ENCODE data around the gene AUTS2. TPM values are rescaled to one million over a fixed set of nuclear protein-coding genes. Genes with fewer than 3 reads are reported as not detected.

Gene AUTS2
- total RNA-seq, 1 experiment from 2014 or later: 50.0 TPM

DNA sequence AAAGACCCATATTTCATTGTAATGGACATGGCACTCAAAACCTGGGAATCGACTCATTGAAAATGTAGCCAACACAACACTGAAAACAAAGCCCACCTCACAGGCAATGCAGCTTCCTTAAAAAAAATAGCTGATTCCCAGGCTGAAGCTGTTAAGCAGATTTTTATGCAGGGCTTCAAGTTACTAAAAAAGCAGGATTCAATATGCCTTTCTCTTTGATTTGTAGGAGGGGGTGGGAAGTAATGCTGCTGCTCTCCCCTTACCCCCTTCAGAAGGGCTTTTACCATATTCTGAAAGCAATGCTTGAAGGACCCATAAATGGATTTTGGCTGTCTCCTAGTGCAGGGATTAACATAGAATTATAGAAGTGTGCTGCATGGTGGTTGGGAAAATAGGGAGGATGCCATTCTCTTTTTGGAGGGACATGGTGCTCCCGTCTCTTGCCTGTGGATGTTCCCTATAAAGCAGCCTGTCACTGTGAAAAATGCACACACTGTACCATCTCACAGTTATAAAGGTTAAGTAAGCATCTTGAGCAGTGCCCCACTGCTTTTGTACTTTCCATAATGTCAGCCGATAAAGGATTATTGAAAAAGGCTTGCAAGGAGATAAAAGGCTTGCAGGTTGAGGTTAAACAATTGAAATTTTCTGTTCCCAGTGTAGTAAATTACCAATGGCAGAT lies 262.8 kb downstream of the AUTS2 start (continued):
- TF ChIP-seq SOX15 (CRISPR knock-in tag; IDR thresholded peaks at IDR 0.05) (no peak), GABPB1 (CRISPR knock-in tag; IDR thresholded peaks at IDR 0.05) (no peak), GRHL2 (CRISPR knock-in tag; IDR thresholded peaks at IDR 0.05; ENCODE audit: insufficient replicate concordance, severe bottlenecking) (no peak)
- TF ChIP-seq, protein P1, sequence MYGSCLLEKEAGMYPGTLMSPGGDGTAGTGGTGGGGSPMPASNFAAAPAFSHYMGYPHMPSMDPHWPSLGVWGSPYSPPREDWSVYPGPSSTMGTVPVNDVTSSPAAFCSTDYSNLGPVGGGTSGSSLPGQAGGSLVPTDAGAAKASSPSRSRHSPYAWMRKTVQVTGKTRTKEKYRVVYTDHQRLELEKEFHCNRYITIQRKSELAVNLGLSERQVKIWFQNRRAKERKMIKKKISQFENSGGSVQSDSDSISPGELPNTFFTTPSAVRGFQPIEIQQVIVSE (CRISPR knock-in tag; IDR thresholded peaks at IDR 0.05; ENCODE audit: borderline replicate concordance): no peak

DNA sequence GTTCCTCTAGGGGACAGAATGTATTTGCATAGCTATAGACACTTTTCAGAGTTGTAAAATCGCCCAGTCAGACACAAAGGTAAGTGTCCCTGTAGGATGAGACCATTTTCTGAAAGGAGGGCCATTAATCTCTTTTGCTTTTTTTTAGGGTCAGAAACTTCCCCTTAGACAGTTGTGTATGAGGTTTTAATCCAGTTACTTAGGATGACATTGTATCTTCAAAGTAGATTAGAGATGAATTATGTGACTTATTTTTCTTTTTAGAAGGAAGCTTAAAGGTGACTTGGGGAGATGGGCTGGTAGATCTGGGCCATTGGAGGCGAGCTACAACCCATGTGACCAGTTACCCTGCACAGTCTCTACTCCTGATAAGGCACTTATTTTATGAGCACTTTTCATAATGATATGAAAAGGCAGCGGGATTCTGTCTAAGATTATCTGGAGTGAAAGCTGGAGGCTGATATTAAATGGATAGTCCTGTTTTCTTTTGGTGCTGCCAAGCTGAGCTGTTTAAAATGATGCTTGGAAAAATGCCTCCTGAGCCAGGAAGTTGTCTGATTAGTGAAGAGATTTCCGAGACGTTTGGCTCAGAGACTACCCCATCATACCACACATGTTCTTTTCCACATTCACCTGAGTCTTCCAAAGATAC lies 264.3 kb downstream of the AUTS2 start:
- no peak for ATAC-seq
- Mint-ChIP-seq H3K27ac (no peak overlapping the region), H3K9me3 (no peaks in the 10 kb centered on the region), H3K4me3 (no peak overlapping the region), H3K4me1 (peaks cover 29% of the 10 kb centered on the region), H3K36me3 (no peaks in the 10 kb centered on the region), H3K27me3 (ENCODE audit: low read depth) (no peaks in the 10 kb centered on the region; the same call in 1 of the 2 replicates)
- TF ChIP-seq, protein P2, sequence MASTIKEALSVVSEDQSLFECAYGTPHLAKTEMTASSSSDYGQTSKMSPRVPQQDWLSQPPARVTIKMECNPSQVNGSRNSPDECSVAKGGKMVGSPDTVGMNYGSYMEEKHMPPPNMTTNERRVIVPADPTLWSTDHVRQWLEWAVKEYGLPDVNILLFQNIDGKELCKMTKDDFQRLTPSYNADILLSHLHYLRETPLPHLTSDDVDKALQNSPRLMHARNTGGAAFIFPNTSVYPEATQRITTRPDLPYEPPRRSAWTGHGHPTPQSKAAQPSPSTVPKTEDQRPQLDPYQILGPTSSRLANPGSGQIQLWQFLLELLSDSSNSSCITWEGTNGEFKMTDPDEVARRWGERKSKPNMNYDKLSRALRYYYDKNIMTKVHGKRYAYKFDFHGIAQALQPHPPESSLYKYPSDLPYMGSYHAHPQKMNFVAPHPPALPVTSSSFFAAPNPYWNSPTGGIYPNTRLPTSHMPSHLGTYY (CRISPR knock-in tag; IDR thresholded peaks at IDR 0.05): no peak
- TF ChIP-seq, protein P3, sequence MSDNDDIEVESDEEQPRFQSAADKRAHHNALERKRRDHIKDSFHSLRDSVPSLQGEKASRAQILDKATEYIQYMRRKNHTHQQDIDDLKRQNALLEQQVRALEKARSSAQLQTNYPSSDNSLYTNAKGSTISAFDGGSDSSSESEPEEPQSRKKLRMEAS (CRISPR knock-in tag; IDR thresholded peaks at IDR 0.05): no peak
- TF ChIP-seq, protein P4, sequence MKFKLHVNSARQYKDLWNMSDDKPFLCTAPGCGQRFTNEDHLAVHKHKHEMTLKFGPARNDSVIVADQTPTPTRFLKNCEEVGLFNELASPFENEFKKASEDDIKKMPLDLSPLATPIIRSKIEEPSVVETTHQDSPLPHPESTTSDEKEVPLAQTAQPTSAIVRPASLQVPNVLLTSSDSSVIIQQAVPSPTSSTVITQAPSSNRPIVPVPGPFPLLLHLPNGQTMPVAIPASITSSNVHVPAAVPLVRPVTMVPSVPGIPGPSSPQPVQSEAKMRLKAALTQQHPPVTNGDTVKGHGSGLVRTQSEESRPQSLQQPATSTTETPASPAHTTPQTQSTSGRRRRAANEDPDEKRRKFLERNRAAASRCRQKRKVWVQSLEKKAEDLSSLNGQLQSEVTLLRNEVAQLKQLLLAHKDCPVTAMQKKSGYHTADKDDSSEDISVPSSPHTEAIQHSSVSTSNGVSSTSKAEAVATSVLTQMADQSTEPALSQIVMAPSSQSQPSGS (CRISPR knock-in tag; IDR thresholded peaks at IDR 0.05; ENCODE audit: borderline replicate concordance, low read depth): no peak
- TF ChIP-seq RELA (CRISPR knock-in tag; IDR thresholded peaks at IDR 0.05; ENCODE audit: borderline replicate concordance) (no peak), ZNF219 (CRISPR knock-in tag; IDR thresholded peaks at IDR 0.05; ENCODE audit: borderline replicate concordance) (no peak), ZBTB21 (CRISPR knock-in tag; IDR thresholded peaks at IDR 0.05; ENCODE audit: borderline replicate concordance) (no peak)
- TF ChIP-seq, protein P5, sequence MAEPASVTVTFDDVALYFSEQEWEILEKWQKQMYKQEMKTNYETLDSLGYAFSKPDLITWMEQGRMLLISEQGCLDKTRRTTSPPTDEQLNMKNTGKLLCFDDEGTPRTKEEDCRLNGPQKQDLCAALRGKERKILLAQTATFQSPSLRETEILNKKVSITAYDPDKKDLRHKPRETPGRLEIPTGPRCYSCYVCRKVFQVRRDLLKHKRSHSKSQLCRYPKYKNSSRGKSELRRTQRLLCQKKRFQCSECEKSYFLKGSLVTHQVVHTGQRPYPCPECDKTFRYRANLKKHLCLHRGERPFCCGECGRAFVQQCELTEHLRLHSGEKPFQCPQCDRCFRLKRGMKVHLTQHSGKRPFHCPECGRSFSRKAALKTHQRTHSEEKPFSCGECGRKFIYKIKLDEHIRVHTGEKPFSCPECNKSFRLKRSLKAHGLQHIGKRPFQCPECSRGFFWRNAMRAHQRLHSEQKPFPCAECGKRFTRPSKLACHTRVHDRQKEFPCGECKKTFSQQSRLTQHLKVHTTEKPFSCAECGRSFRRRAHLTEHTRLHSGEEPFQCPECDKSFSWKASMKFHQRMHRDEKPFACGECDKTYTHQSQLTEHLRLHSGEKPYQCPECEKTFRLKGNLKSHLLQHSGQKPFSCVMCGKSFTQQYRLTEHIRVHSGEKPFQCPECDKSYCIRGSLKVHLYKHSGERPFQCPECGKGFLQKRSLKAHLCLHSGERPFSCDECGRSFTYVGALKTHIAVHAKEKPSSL (CRISPR knock-in tag; conservative IDR thresholded peaks at IDR 0.05): no peak
- TF ChIP-seq, protein P6, sequence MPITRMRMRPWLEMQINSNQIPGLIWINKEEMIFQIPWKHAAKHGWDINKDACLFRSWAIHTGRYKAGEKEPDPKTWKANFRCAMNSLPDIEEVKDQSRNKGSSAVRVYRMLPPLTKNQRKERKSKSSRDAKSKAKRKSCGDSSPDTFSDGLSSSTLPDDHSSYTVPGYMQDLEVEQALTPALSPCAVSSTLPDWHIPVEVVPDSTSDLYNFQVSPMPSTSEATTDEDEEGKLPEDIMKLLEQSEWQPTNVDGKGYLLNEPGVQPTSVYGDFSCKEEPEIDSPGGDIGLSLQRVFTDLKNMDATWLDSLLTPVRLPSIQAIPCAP (CRISPR knock-in tag; IDR thresholded peaks at IDR 0.05): no peak
- DNase-seq (ENCODE audit: low spot score): no peak
- ChIA-PET POLR2A (no interaction called here), CTCF (no interaction called here)

DNA sequence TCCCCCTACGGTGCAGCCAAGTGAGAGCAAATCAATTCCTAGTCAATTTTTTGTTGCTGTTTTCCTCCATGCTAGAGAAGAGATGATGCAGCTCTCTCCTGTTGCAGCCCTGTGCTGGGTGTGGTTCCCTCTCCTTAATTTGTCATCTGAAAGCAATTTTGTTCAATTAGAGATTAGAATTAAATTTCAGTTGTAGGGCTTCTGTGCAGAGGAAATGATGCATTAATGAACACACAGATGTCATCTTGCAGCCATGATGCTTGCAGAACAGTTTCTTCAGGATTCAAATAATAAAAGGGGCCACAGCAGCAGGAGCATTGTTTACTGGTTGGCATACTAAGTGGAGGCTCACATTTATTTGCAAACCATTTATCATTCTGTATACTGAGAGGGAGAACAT lies 266.0 kb downstream of the AUTS2 start:
- no peak for DNase-seq (ENCODE audit: low spot score)
- H3K27ac Mint-ChIP-seq: no peak overlapping the region
- POLR2A ChIA-PET: no interaction called here
- ATAC-seq: no peak
- H3K4me3 Mint-ChIP-seq: no peak overlapping the region
- no peaks in the 10 kb centered on the region; the same call in 1 of the 2 replicates for H3K27me3 Mint-ChIP-seq (ENCODE audit: low read depth)
- H3K9me3 Mint-ChIP-seq: no peaks in the 10 kb centered on the region
- H3K4me1 Mint-ChIP-seq: peaks cover 18% of the 10 kb centered on the region
- H3K36me3 Mint-ChIP-seq: no peaks in the 10 kb centered on the region
- CTCF ChIA-PET: no interaction called here
- TF ChIP-seq, protein P7, sequence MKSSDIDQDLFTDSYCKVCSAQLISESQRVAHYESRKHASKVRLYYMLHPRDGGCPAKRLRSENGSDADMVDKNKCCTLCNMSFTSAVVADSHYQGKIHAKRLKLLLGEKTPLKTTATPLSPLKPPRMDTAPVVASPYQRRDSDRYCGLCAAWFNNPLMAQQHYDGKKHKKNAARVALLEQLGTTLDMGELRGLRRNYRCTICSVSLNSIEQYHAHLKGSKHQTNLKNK (CRISPR knock-in tag; IDR thresholded peaks at IDR 0.05): no peak
- TF ChIP-seq, protein P8, sequence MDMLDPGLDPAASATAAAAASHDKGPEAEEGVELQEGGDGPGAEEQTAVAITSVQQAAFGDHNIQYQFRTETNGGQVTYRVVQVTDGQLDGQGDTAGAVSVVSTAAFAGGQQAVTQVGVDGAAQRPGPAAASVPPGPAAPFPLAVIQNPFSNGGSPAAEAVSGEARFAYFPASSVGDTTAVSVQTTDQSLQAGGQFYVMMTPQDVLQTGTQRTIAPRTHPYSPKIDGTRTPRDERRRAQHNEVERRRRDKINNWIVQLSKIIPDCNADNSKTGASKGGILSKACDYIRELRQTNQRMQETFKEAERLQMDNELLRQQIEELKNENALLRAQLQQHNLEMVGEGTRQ (CRISPR knock-in tag; IDR thresholded peaks at IDR 0.05): no peak
- TF ChIP-seq, protein P9, sequence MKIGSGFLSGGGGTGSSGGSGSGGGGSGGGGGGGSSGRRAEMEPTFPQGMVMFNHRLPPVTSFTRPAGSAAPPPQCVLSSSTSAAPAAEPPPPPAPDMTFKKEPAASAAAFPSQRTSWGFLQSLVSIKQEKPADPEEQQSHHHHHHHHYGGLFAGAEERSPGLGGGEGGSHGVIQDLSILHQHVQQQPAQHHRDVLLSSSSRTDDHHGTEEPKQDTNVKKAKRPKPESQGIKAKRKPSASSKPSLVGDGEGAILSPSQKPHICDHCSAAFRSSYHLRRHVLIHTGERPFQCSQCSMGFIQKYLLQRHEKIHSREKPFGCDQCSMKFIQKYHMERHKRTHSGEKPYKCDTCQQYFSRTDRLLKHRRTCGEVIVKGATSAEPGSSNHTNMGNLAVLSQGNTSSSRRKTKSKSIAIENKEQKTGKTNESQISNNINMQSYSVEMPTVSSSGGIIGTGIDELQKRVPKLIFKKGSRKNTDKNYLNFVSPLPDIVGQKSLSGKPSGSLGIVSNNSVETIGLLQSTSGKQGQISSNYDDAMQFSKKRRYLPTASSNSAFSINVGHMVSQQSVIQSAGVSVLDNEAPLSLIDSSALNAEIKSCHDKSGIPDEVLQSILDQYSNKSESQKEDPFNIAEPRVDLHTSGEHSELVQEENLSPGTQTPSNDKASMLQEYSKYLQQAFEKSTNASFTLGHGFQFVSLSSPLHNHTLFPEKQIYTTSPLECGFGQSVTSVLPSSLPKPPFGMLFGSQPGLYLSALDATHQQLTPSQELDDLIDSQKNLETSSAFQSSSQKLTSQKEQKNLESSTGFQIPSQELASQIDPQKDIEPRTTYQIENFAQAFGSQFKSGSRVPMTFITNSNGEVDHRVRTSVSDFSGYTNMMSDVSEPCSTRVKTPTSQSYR (CRISPR knock-in tag; IDR thresholded peaks at IDR 0.05): no peak
- no peak for TF ChIP-seq JUN (CRISPR knock-in tag; IDR thresholded peaks at IDR 0.05)
- TF ChIP-seq ZBTB21 (CRISPR knock-in tag; IDR thresholded peaks at IDR 0.05; ENCODE audit: borderline replicate concordance): no peak
- TF ChIP-seq OVOL2 (CRISPR knock-in tag; IDR thresholded peaks at IDR 0.05; ENCODE audit: borderline replicate concordance): no peak
- no peak for TF ChIP-seq ZNF416 (CRISPR knock-in tag; IDR thresholded peaks at IDR 0.05)
- TF ChIP-seq TP53 (CRISPR knock-in tag; IDR thresholded peaks at IDR 0.05): no peak
- TF ChIP-seq, protein P6 (CRISPR knock-in tag; IDR thresholded peaks at IDR 0.05): no peak
- TF ChIP-seq GABPB1 (CRISPR knock-in tag; IDR thresholded peaks at IDR 0.05): no peak
